SK-N-SH (cell line): Measurements from ENCODE around the gene PTK7. TPM values are rescaled to one million over a fixed set of nuclear protein-coding genes. Genes with fewer than 3 reads are reported as not detected.

Experiments used
- CTCF ChIA-PET: fragments of 300-600, 350-600 bp; formaldehyde crosslinking; extraction: SDS; loops from one replicate; lab custom pipeline; 2021; lab: Yijun Ruan, JAX
- POLR2A ChIA-PET: fragments of 350-600 bp; sonication (Branson Sonifier 250); formaldehyde crosslinking; extraction: SDS; loops from one replicate; lab custom pipeline; 2020; ENCODE audit warnings: antibody characterized with exemption, inconsistent platforms; lab: Yijun Ruan, JAX
- DNase-seq: peaks from one replicate; pipeline ENCODE4 v3.0.0; 2012
- H2AFZ ChIP-seq: fragments of 200-600 bp; sonication (generic); 2 replicates; pipeline ENCODE4 v1.8.1; 2016; ENCODE audit warnings: antibody characterized with exemption, mild to moderate bottlenecking, low read depth
- H3F3A ChIP-seq: fragments of 200-600 bp; sonication (generic); replicated peaks from 2 replicates; pipeline ENCODE3; 2016; ENCODE audit warnings: antibody characterized with exemption, mild to moderate bottlenecking; ENCODE audit not compliant: insufficient read depth
- H3K27ac ChIP-seq, 2 experiments: fragments of 200-500 bp in 1 of 2; fragments of 200-600 bp in 1 of 2; sonication (Bioruptor generic) in 1 of 2; sonication (generic), shearing (Covaris generic) in 1 of 2; 2 replicates each; pipeline versions ENCODE4 v1.5.1 to v1.6.1; 2014 to 2016; ENCODE audit warnings: low read depth in 2 of 2, inconsistent platforms in 1 of 2, low read length in 1 of 2, mild to moderate bottlenecking in 1 of 2, mixed read lengths in 1 of 2
- H3K27me3 ChIP-seq: fragments of 200-600 bp; sonication (generic), shearing (Covaris generic); 2 replicates; pipeline ENCODE4 v1.6.1; 2016; ENCODE audit warnings: mixed run types; ENCODE audit not compliant: insufficient read depth
- H3K36me3 ChIP-seq, 2 experiments: fragments of 200-500 bp in 1 of 2; fragments of 200-600 bp in 1 of 2; sonication (Bioruptor generic) in 1 of 2; sonication (generic) in 1 of 2; replicated peaks in 1 of 2; 2 replicates each; pipeline versions ENCODE3 to v1.5.1; 2014 to 2016; ENCODE audit warnings: low read length in 1 of 2, mild to moderate bottlenecking in 1 of 2; ENCODE audit not compliant: insufficient read depth in 2 of 2, control insufficient read depth in 1 of 2
- H3K4me1 ChIP-seq, 2 experiments: fragments of 200-500 bp in 1 of 2; fragments of 200-600 bp in 1 of 2; sonication (Bioruptor generic) in 1 of 2; sonication (generic), shearing (Covaris generic) in 1 of 2; 2 replicates each; pipeline versions ENCODE4 v1.5.1 to v1.6.1; 2014 to 2016; ENCODE audit warnings: low read depth in 1 of 2, low read length in 1 of 2, mixed run types in 1 of 2; ENCODE audit not compliant: insufficient read depth in 2 of 2, control insufficient read depth in 1 of 2
- H3K4me2 ChIP-seq: fragments of 200-600 bp; sonication (generic), shearing (Covaris generic); 2 replicates; pipeline ENCODE4 v1.6.1; 2017; ENCODE audit warnings: mixed run types
- H3K4me3 ChIP-seq, 2 experiments: fragments of 200-500 bp in 1 of 2; fragments of 200-600 bp in 1 of 2; sonication (Bioruptor generic) in 1 of 2; sonication (generic), shearing (Covaris generic) in 1 of 2; 2 replicates each; pipeline versions ENCODE4 v1.5.1 to v1.8.1; 2014 to 2016; ENCODE audit warnings: low read depth in 2 of 2, inconsistent platforms in 1 of 2, low read length in 1 of 2, mild to moderate bottlenecking in 1 of 2, mixed read lengths in 1 of 2, moderate library complexity in 1 of 2
- H3K79me2 ChIP-seq: fragments of 200-600 bp; sonication (generic); 2 replicates; pipeline ENCODE4 v1.8.1; 2017; ENCODE audit warnings: mild to moderate bottlenecking; ENCODE audit not compliant: insufficient read depth
- H3K9ac ChIP-seq: fragments of 200-600 bp; sonication (generic); 2 replicates; pipeline ENCODE4 v1.6.1; 2017; ENCODE audit warnings: mixed run types
- H3K9me2 ChIP-seq: fragments of 200-600 bp; sonication (generic); 2 replicates; pipeline ENCODE4 v1.6.1; 2017; ENCODE audit warnings: mixed run types
- H3K9me3 ChIP-seq: fragments of 200-600 bp; sonication (generic); 2 replicates; pipeline ENCODE4 v1.6.1; 2017; ENCODE audit warnings: mixed run types, mild to moderate bottlenecking, moderate library complexity
- H4K20me1 ChIP-seq: fragments of 200-600 bp; sonication (generic); 2 replicates; pipeline ENCODE4 v1.6.1; 2017; ENCODE audit warnings: mild to moderate bottlenecking, mixed run types; ENCODE audit not compliant: insufficient read depth
- CHD2 ChIP-seq: fragments of 150-350 bp; IDR thresholded peaks from 2 replicates; pipeline ENCODE4 v1.6.1; 2018; ENCODE audit warnings: low read length; ENCODE audit not compliant: partially characterized antibody
- EP300 ChIP-seq, 2 experiments: IDR thresholded peaks; 2 replicates each; pipeline versions ENCODE4 v1.4.0 to v1.6.1; 2012; ENCODE audit warnings: borderline replicate concordance in 1 of 2, low read depth in 1 of 2, low read length in 1 of 2
- EZH2phosphoT487 ChIP-seq: fragments of 200-600 bp; sonication (generic); IDR thresholded peaks from 2 replicates; pipeline ENCODE4 v1.6.1; 2017; ENCODE audit warnings: low read depth, mixed run types, mild to moderate bottlenecking, antibody characterized with exemption, moderate library complexity, borderline replicate concordance
- FOSL2 ChIP-seq: IDR thresholded peaks from 2 replicates; pipeline ENCODE4 v1.4.0; 2012; ENCODE audit warnings: low read depth, mild to moderate bottlenecking, moderate library complexity, borderline replicate concordance
- FOXJ3 ChIP-seq: sonication (generic); formaldehyde crosslinking; IDR thresholded peaks from 2 replicates; pipeline ENCODE4 v1.5.1; 2020; ENCODE audit warnings: mild to moderate bottlenecking, missing genetic modification reagents
- FOXM1 ChIP-seq: IDR thresholded peaks from 2 replicates; pipeline ENCODE4 v1.4.0; 2012; ENCODE audit warnings: low read depth, mild to moderate bottlenecking
- GABPA ChIP-seq: IDR thresholded peaks from 2 replicates; pipeline ENCODE4 v1.4.0; 2012; ENCODE audit warnings: low read depth, mild to moderate bottlenecking
- IRF3 ChIP-seq: fragments of 150-350 bp; IDR thresholded peaks from 2 replicates; pipeline ENCODE4 v1.6.1; 2016; ENCODE audit warnings: mild to moderate bottlenecking, low read depth, low read length
- JUND ChIP-seq: IDR thresholded peaks from 2 replicates; pipeline ENCODE4 v1.4.0; 2012
- MEF2A ChIP-seq: IDR thresholded peaks from 2 replicates; pipeline ENCODE4 v1.4.0; 2012; ENCODE audit warnings: low read depth, borderline replicate concordance
- NFIC ChIP-seq: IDR thresholded peaks from 2 replicates; pipeline ENCODE4 v1.4.0; 2012; ENCODE audit warnings: borderline replicate concordance
- NRF1 ChIP-seq: IDR thresholded peaks from 2 replicates; pipeline ENCODE4 v1.6.1; 2012; ENCODE audit warnings: low read depth, mild to moderate bottlenecking, low read length
- POLR2AphosphoS5 ChIP-seq: IDR thresholded peaks from 2 replicates; pipeline ENCODE4 v1.6.1; 2012; ENCODE audit warnings: low read depth, low read length
- RAD21 ChIP-seq: IDR thresholded peaks from 2 replicates; pipeline ENCODE4 v1.6.1; 2012; ENCODE audit warnings: mild to moderate bottlenecking, low read length
- RCOR1 ChIP-seq: fragments of 150-350 bp; IDR thresholded peaks from 2 replicates; pipeline ENCODE4 v1.6.1; 2017; ENCODE audit warnings: antibody characterized with exemption, low read length
- RFX5 ChIP-seq: IDR thresholded peaks from 2 replicates; pipeline ENCODE4 v1.6.1; 2012; ENCODE audit warnings: mild to moderate bottlenecking, improper control_type of control experiment, low read length
- SMC3 ChIP-seq: IDR thresholded peaks from 2 replicates; pipeline ENCODE4 v1.6.1; 2012; ENCODE audit warnings: low read depth, low read length, improper control_type of control experiment
- TAF1 ChIP-seq: IDR thresholded peaks from 2 replicates; pipeline ENCODE4 v1.6.1; 2012; ENCODE audit warnings: low read depth, mild to moderate bottlenecking, low read length, moderate library complexity, borderline replicate concordance
- TEAD4 ChIP-seq: IDR thresholded peaks from 2 replicates; pipeline ENCODE4 v1.4.0; 2012; ENCODE audit warnings: mild to moderate bottlenecking, borderline replicate concordance; ENCODE audit not compliant: insufficient read depth
- USF2 ChIP-seq: fragments of 150-350 bp; IDR thresholded peaks from 2 replicates; pipeline ENCODE4 v1.6.1; 2017; ENCODE audit warnings: antibody characterized with exemption, low read length, low read depth, borderline replicate concordance
- YY1 ChIP-seq: IDR thresholded peaks from 2 replicates; pipeline ENCODE4 v1.4.0; 2012; ENCODE audit warnings: low read depth, mild to moderate bottlenecking
- WGBS: methylation state at CpG from one replicate; pipeline ENCODE4 v1.1.6; 2017; ENCODE audit warnings: low lambda C conversion rate; 5-methylcytosine and 5-hydroxymethylcytosine counted together
- polyA plus RNA-seq, 3 experiments: library from polyadenylated mRNA; depleted of rRNA; stranded (reverse); fragments of >200 nt; gene quantifications; 2 replicates each; pipeline ENCODE4 v1.2.3, GENCODE V29; 2012

Gene PTK7
- polyA plus RNA-seq, 1 of the 3 experiments (the other 2 are of a cell fraction), result 105 TPM

- H4K20me1 ChIP-seq, result no peaks in the 10 kb centered on the region
- H3K9ac ChIP-seq, result no peak overlapping the region
- ChIA-PET CTCF (no interaction called here), POLR2A (no interaction called here)
- H3K36me3 ChIP-seq, result peaks cover 37 to 43% of the 10 kb centered on the region in 2 experiments
- H3K9me2 ChIP-seq, result no peaks in the 10 kb centered on the region
- H3K27ac ChIP-seq, result no peak overlapping the region
- H3K79me2 ChIP-seq, result peaks cover 13% of the 10 kb centered on the region
- H3K4me2 ChIP-seq, result no peak overlapping the region
- no peaks in the 10 kb centered on the region for H3K4me1 ChIP-seq
- no peaks in the 10 kb centered on the region for H3K27me3 ChIP-seq
- DNase-seq, result no peak
- H3K9me3 ChIP-seq, result no peaks in the 10 kb centered on the region
- 89% methylated on average over 6 of the region's 6 CpGs for WGBS
- no peak overlapping the region for H2AFZ ChIP-seq
- no peak overlapping the region for H3K4me3 ChIP-seq
- TF ChIP-seq POLR2AphosphoS5 (no peak), YY1 (no peak)
- no peaks in the 10 kb centered on the region for H3F3A ChIP-seq
Observed at GRCh38 chr6:43189776-43190304, 113.7 kb downstream of the PTK7 start.

DNA sequence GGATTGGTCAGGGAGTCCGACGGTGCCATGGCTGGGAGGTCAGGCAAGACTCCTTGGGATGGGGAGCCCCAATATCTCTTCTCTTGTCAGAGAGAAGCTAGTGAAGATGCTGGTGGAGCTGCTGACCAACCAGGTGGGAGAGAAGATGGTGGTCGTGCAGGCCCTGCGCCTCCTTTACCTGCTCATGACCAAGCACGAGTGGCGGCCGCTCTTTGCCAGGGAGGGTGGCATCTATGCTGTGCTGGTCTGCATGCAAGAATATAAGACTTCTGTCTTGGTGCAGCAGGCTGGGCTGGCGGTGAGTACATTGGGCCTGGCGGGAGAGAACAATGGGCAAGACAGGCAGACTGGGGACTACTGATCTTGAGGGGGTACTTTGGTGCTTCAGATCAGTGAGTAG, 116.8 kb downstream of the PTK7 start:
- no peaks in the 10 kb centered on the region for H3K9me2 ChIP-seq
- no peaks in the 10 kb centered on the region for H4K20me1 ChIP-seq
- WGBS, result over 99% methylated on average over 9 of the region's 9 CpGs
- ChIA-PET POLR2A (no interaction called here), CTCF (no interaction called here)
- no peaks in the 10 kb centered on the region for H3F3A ChIP-seq
- no peak overlapping the region for H2AFZ ChIP-seq
- no peak overlapping the region for H3K27ac ChIP-seq
- H3K79me2 ChIP-seq, result peaks cover 12% of the 10 kb centered on the region
- H3K9ac ChIP-seq, result no peak overlapping the region
- no peaks in the 10 kb centered on the region for H3K9me3 ChIP-seq
- H3K27me3 ChIP-seq, result no peaks in the 10 kb centered on the region
- TF ChIP-seq EZH2phosphoT487 (no peak), FOSL2 (no peak), NRF1 (no peak), JUND (no peak), IRF3 (no peak), TAF1 (no peak), FOXJ3 (CRISPR knock-in tag) (no peak), TEAD4 (no peak), EP300 (IDR thresholded peaks at IDR 0.05; ENCODE audit: borderline replicate concordance in 1 of 2, low read depth in 1 of 2, low read length in 1 of 2) (no peak), RFX5 (no peak), MEF2A (no peak), GABPA (no peak), NFIC (no peak), USF2 (no peak), FOXM1 (no peak), RAD21 (no peak), RCOR1 (no peak), CHD2 (no peak), SMC3 (no peak)
- H3K4me1 ChIP-seq, result no peaks in the 10 kb centered on the region
- DNase-seq, result no peak
- peaks cover 31 to 36% of the 10 kb centered on the region in 2 experiments for H3K36me3 ChIP-seq
- H3K4me3 ChIP-seq, result no peak overlapping the region
- no peak overlapping the region for H3K4me2 ChIP-seq
